ENCODE results near the gene ADORA2A. TPM values are rescaled to one million over a fixed set of nuclear protein-coding genes. Genes with fewer than 3 reads are reported as not detected.
"Not testable (repeated sequence)": the region's sequence is repeated elsewhere in the genome, so short reads cannot be mapped to it uniquely, and the experiment has no call there.

Gene ADORA2A
- polyA plus RNA-seq, 3 donors = 0.90 to 2.5 (median 1.1) TPM

DNA sequence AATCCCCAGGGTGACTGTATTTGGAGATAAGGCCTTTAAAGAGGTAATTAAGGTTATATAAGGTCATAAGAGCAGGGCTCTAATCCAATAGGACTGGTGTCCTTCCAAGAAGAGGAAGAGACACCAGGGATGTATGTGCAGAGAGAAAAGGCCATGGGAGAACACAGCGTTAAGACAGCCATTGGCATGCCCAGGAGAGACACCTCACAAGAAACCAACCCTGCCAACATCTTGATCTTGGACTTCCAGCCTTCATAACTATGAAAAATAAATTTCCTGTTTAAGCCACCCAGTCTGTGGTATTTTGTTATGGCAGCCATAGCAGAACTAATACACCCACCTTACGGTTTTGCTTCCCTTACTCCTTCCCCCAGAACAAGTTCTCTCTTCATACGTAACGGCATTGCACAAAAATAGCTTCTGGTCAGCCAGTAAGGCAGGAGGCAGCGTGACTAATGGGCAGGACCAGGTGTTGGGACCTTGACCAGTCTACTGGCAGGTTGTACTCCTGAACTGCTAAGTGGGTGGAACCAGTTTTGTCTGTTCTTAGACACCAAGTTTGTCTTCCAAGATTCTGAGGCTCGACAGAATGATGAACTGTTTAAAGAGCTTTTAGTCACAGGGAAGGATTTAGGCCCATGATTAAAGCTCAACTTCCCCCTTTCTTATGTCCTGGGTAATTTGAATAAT, 35.8 kb downstream of the ADORA2A start:
- WGBS, 3 donors = 69 to 88% (median 76%) methylated on average over 6 of the region's 6 CpGs
- no peak overlapping the region for H3K27ac ChIP-seq (ENCODE audit: low read depth, low read length)

DNA sequence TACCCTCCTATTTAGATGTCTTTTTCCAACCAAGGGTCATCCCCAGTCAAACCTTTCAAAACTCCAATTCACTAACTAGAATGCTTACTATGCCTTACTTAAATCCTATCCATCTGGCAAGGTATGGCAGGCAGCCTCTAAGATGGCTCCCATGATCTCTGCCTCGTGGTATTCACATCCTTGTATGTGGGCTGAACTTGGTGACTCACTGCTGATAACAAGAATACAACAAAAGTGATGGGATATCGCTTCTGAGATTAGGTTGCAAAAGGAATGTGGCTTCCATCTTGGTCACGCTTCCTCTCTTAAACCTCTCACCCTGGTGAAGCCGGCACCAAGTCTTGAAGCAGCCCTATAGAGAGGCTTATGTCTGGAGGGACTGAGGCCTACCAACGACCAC, 38.2 kb downstream of the ADORA2A start:
- H3K27ac ChIP-seq (ENCODE audit: low read depth, low read length) = no peak overlapping the region
- WGBS, 3 donors = 73 to 82% (median 80%) methylated on average over 5 of the region's 5 CpGs

DNA sequence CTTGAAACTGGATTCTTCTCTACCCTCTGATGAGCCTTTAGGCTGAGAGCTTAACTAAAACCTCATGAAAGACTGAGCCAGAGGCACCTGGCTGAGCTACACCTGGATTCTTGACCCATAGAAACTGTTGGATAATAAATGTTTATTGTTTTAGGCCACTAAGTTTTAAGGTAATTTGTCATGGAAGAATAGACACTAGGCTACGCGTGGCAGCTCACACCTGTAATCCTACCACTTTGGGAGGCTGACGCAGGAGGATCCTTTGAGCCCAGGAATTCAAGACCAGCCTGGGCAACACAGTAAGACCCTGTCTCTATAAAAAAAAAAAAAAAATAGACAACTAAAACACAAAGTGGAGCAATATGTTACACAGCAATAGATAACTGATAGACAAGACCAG, 38.6 kb downstream of the ADORA2A start:
- 97% methylated on average over 3 of the region's 3 CpGs for WGBS, 3 donors

DNA sequence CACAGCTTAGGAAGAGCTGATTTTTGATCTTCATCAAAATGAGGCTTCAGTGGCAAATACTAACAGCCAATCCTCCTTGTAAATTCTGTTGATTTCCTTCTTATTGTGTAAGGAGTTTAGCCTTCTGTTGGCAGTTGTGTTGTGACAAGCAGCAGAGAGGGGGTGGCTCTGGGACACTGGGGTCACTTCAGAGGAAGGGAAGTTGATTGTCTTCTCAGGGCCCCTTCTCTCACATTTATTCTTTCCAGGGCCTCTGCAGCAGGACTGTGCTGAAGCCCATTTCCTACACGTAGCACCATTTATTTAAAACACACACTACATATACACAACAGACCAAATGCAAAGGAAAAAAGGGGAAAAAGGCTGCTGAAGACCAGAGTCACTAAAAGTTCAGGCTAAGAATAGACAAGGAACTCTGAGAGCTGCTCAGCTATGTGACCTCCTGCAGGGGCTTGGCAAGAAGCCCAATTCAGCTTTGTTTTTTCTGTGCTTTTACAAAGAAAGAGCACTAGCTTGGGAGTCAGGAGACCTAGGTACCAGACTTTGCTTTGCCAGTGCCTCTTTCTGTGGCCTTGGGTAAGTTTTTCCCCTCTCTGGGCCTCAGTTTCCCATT, 39.4 kb downstream of the ADORA2A start:
- no peak overlapping the region for H3K27ac ChIP-seq (ENCODE audit: low read depth, low read length)
- 9 to 64% (median 19%) methylated on average over 1 of the region's 1 CpG for WGBS, 3 donors

More for the DNA sequence above, 38.6 kb downstream of the ADORA2A start:
- H3K27ac ChIP-seq (ENCODE audit: low read depth, low read length) = no peak overlapping the region

DNA sequence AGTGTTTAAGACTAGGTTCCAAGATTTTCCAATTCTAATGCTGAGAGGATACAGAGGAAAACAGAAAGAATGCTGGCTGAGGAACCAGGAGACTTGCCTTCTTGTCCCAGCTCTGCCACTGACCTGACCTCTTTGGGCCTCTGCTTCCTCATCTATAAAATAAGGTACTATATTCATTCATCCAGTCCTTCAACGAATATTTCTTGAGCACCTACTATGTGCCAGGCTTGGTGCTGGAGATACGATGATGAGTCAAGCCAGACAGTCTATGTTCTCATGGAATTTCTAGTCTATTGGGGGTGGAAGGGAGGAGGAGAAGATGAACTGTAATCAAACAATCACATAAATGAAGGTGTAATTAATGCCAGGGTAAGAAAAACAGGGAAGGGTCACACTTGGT, 39.9 kb downstream of the ADORA2A start:
- no peak overlapping the region for H3K27ac ChIP-seq (ENCODE audit: low read depth, low read length)
- 63 to 74% (median 65%) methylated on average over 2 of the region's 2 CpGs for WGBS, 3 donors

DNA sequence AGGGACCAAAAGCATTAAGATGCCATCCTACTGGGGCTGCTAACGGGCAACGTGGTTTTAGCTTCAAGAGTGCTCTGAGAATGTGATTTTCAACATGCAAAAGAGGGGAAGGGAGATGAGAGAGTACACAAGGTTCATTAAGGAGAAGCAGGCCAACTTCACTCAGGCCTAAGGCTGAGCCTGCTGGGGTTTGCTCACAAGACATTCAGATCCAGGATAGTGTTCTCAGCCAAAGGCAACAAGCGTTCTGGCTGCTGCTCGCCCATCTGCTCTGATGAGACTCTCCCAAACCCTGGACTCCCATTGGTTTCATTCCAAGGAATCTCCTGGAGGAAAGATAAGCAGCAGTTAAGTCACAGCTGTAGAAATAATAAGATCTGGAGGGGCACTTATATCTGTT, 44.2 kb downstream of the ADORA2A start:
- 59 to 78% (median 68%) methylated on average over 4 of the region's 4 CpGs for WGBS, 3 donors
- H3K27ac ChIP-seq (ENCODE audit: low read depth, low read length) = no peak overlapping the region

DNA sequence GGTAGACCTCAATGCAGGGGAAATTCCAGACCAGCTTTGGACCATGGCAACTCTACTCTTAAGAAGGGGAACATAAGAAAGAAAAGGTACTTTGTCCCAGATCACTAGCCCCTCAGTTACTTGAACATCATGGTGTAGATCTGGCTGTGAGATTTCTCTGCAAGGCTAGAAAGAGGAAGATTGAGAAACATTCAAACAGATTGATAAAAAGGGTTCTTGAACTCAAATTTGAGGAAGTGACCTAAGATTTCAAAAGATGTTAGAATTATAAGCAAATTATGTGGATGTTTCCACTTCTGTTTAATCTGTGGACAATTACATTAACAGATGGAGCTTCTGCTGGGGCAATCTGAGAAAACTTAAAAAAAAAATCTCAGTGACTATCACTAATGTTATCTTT, 45.9 kb downstream of the ADORA2A start:
- no peak overlapping the region for H3K27ac ChIP-seq (ENCODE audit: low read depth, low read length)

DNA sequence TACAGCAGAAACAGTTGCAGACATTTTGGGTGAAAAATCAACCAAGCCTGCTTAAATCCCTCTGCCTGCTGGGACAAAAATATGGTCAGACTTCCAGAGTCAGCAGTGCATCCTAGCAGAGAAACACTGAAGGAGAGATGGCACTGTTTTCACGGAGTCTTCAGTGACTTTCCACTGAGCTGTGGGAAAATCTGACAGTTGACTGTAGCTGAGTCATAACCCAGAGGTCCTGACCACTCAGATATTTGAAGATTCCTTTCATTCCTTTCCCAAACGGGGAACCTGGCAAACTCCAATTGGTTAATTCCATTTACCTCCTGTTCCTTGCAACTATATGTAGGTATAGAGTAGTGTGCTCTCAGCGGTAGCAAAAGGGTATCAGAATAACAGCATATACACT, 46.8 kb downstream of the ADORA2A start:
- WGBS, 3 donors = 48 to 54% (median 49%) methylated on average over 3 of the region's 3 CpGs
- H3K27ac ChIP-seq (ENCODE audit: low read depth, low read length) = no peak overlapping the region

DNA sequence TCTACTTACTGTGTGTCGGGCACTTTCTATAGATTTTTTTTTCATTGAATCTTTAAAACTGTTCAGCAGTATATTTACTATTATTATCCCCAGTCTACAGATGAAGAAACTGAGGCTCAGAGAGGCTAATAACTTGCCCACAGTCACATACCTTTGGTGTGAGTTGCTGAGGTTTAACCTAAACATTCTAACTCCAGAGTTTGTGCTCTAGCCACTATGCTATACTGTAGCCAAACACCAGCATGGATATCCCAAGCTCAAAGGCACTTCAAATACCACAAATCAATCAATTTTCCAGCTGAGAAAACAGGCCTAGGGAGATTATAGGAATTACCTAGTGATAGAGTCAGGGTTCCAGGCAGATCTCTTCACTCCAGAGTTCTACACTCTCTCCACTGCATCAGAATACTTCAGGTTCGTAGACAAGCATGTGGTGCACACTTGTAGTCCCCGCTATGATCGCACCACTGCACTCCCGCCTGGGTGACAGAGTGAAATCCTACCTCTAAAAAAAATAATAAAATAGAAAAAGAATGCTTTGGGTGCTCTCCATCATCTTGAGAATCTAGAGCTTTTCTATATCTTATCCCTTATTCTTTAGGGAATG, 47.4 kb downstream of the ADORA2A start:
- 74 to 89% (median 87%) methylated on average over 5 of the region's 5 CpGs for WGBS, 3 donors
- no peak overlapping the region for H3K27ac ChIP-seq (ENCODE audit: low read depth, low read length)

DNA sequence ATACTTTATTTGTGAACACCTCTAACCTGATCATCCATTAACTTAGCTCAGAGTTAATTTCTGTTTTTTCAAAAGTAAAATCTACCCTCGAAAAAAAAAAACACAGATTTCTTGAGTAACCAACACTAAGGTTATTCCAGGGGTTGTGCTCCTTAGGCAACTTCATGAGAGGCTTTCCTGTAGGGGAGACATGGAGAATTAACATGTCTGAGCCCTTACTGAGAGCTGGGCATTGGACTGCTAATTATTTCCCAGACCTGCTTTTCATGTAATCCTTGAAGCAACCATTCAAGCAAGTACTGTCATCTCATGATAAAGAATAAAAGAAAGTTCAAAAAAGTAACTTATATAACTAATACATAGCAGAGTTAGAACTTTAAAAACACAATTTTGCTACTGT, 54.2 kb downstream of the ADORA2A start:
- H3K27ac ChIP-seq (ENCODE audit: low read depth, low read length) = no peak overlapping the region
- whole genome bisulfite sequencing, 3 donors = 58 to 76% (median 69%) methylated on average over 1 of the region's 1 CpG

DNA sequence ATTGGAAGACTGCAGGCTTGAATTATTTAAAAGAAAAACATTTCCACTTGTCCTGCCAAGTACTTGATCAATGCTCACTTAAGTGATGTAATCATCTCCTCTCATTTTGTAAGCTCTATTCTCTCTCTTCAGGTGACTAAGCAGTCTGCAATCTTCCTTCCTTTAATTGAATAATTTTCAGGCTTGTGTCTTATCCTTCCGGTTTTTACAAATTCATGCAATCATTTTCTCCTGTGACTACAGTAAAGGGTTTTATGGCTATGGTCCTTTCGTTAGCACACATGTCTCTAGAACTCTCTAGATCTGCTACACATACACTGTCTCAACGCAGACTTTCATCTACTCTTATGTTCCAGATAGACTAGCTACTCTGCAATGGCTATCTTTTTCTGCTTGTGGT, 55.2 kb downstream of the ADORA2A start:
- no peak overlapping the region for H3K27ac ChIP-seq (ENCODE audit: low read depth, low read length)
- 17 to 46% (median 26%) methylated on average over 3 of the region's 3 CpGs for WGBS, 3 donors

DNA sequence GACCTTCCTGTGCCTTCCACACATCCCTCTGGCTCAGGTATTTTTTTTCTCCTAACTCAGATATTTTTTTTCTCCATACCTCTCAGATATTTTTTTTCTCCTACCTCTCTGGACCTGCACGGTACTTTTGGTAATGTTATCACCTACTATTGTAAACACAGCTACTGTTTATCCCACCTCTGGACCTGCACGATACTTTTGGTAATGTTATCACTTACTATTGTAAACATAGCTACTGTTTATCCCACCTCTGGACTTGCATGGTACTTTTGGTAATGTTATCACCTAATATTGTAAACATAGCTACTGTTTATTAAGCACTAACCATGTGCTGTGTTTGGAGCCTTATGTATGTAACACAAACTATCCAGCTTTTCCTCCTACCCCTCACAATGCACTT, 55.6 kb downstream of the ADORA2A start:
- 38 to 79% (median 70%) methylated on average over 2 of the region's 2 CpGs for WGBS, 3 donors
- H3K27ac ChIP-seq (ENCODE audit: low read depth, low read length) = no peak overlapping the region

DNA sequence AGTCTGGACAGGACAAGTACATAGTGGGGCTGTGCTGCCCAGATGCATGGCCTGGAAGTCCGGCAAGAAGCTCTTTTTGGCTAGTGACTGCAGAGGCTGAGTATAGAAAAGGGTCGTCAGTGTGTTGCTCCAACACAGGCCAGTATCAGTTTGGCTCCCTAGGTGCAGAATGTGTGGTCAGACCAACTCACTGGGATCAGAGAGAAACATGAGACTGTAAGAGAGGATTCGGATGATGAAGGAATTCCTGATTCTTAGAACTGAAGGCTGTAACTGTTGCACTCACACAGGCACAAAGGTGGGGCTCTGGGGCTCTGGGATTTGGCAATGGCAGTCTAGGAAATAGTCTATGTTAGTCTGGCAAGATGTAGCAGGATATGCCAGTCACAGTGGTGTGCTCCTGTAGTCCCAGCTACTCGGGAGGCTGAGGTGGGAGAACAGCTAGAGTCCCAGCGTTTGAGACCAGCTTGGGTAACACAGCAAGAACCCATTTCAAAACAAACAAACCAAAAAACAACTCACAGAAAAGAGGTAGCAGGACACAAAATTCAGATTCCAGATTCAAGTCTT, 56.7 kb downstream of the ADORA2A start:
- 57 to 85% (median 58%) methylated on average over 5 of the region's 5 CpGs for WGBS, 3 donors
- H3K27ac ChIP-seq (ENCODE audit: low read depth, low read length) = no peak overlapping the region

DNA sequence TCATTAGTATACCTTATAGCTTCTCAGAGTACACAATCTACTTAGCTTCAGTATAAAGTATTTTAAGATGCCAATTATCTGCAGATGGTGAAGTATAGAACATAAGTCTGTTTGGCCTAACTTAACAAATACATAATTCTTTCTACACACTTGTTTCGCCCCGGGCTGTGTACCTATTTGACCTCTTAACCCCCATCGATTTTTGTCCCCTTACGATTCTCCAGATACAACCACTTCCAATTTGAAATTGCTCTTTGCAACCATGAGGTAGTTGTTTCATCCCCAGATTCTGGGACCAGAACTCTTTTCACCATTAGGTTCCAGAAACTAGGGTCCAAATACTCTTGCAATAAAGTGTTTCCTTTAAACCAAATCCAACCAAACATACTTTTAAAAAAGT, 57.8 kb downstream of the ADORA2A start:
- H3K27ac ChIP-seq (ENCODE audit: low read depth, low read length) = no peak overlapping the region
- WGBS, 3 donors = 85 to 97% (median 97%) methylated on average over 4 of the region's 4 CpGs

DNA sequence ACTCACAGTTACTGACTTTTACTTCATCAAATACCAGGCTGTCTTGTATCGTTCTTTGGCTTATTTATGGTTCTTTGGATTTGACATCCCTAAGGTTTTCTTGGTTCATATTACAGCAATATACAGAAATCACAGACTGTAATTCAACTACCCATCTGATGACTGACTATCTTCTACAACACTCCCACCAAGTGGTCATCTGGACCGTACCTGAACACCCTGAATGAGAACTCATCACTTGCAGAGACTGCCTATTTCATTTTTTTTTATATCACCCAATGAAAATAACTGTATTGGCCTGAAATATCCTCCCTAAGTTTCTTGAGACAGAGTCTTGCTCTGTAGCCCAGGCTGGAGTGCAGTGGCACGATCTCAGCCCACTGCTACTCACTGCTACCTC, 58.2 kb downstream of the ADORA2A start:
- 53 to 68% (median 67%) methylated on average over 3 of the region's 3 CpGs for WGBS, 3 donors
- H3K27ac ChIP-seq (ENCODE audit: low read depth, low read length) = no peak overlapping the region

DNA sequence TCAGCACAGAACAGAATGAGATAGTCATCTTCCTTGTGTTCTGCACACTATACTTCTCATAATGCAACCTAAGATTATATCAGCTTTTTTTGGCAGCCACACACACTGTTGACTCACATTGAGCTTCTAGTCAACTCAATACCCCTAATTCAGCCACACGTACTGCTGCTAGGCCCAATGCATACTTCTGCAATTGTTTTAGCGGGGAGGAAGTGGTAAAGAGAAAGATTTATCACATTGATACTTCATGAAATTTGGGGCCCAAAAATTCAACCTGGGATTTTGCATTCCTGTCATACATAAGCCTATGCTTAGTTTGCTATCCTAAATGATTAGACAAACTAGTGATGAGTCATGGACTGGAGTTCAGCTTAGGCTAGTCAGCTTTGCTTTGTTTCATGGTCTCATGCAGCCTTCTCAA, 59.1 kb downstream of the ADORA2A start:
- 55 to 83% (median 62%) methylated on average over 2 of the region's 2 CpGs for WGBS, 3 donors
- H3K27ac ChIP-seq (ENCODE audit: low read depth, low read length) = no peak overlapping the region

DNA sequence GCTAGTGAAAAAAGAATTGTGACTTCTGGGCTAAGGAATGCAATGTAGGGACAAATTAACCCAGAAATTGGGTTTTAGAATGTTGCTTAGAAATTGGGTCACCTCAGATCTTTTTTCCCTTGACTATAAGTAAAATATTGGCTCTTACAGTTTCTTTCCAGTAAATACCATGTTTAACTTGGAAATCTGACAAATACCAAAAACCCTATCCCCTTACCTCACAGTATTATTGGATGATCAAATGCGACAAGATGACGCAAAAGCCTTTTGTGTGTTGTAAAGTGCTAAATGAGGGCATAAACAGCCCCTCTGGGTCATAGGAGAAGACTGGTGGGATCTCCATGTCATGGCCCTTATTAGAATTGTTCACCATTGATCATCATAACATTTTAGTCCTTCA, 61.6 kb downstream of the ADORA2A start:
- WGBS, 3 donors = 48 to 75% (median 70%) methylated on average over 2 of the region's 2 CpGs

DNA sequence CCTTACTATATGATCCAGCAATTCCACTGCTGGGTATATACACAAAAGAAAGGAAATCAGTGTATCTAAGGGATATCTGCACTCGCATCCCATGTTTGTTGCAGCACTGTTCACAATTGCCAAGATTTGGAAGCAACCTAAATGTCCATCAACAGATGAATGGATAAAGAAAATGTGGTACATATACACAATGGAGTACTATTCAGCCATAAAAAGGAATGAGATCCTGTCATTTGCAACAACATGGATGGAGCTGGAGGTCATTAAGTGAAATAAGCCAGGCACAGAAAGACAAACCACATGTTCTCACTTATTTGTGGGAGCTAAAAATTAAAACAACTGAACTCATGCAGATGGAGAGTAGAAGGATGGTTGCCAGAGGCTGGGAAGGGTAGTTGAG, 62.0 kb downstream of the ADORA2A start:
- not testable (repeated sequence) for H3K27ac ChIP-seq (ENCODE audit: low read depth, low read length)
- 100% methylated on average over 1 of the region's 1 CpG for WGBS, 3 donors

More for the DNA sequence above, 61.6 kb downstream of the ADORA2A start:
- no peak overlapping the region for H3K27ac ChIP-seq (ENCODE audit: low read depth, low read length)

Data from adipose tissue (tissue), 3 donors.